Subcutaneous abdominal adipose tissue (tissue), 5 donors: Measurements from ENCODE around the gene PDE11A.

Experiments used
- H3K27ac ChIP-seq: one replicate; pipeline ENCODE4 v1.7.0; 2013; ENCODE audit warnings: low read depth, mild to moderate bottlenecking, inconsistent platforms, low read length, moderate library complexity
- H3K27me3 ChIP-seq, 5 donors: one replicate each; pipeline ENCODE4 v1.7.0; 2013; ENCODE audit warnings: low read length in 5 of 5, inconsistent platforms in 1 of 5; ENCODE audit not compliant: control insufficient read depth in 5 of 5, insufficient read depth in 4 of 5
- H3K36me3 ChIP-seq, 5 donors: one replicate each; pipeline ENCODE4 v1.7.0; 2013; ENCODE audit warnings: low read length in 5 of 5; ENCODE audit not compliant: control insufficient read depth in 5 of 5, insufficient read depth in 5 of 5
- H3K4me1 ChIP-seq, 5 donors: one replicate each; pipeline ENCODE4 v1.7.0; 2013; ENCODE audit warnings: low read length in 5 of 5, mild to moderate bottlenecking in 3 of 5, moderate library complexity in 1 of 5; ENCODE audit not compliant: control insufficient read depth in 5 of 5, insufficient read depth in 5 of 5
- H3K4me3 ChIP-seq, 5 donors: one replicate each; pipeline ENCODE4 v1.7.0; 2013; ENCODE audit warnings: low read length in 5 of 5, low read depth in 1 of 5
- H3K9ac ChIP-seq, 5 donors: one replicate each; pipeline ENCODE4 v1.7.0; 2013; ENCODE audit warnings: low read length in 5 of 5, mild to moderate bottlenecking in 4 of 5, moderate library complexity in 3 of 5
- H3K9me3 ChIP-seq, 5 donors: one replicate each; pipeline ENCODE4 v1.7.0; 2013; ENCODE audit warnings: low read length in 5 of 5; ENCODE audit not compliant: control insufficient read depth in 5 of 5
- donor health status: healthy.
- donor health status: healthy.
- donor health status: healthy.
- donor health status: healthy.
- donor health status: healthy.

PDE11A gene

GRCh38 chr2:177705511-177706173, 366.9 kb downstream of the PDE11A start:
- Histone ChIP-seq H3K4me1 (peaks cover 0 to 9% (median 0%) of the 10 kb centered on the region in 5 donors), H3K36me3 (peaks cover 0 to 7% (median 0%) of the 10 kb centered on the region in 5 donors)

GRCh38 chr2:177703159-177703558, 369.4 kb downstream of the PDE11A start:
- Histone ChIP-seq H3K27ac (no peak overlapping the region), H3K4me3 (no peak overlapping the region), H3K9ac (no peak overlapping the region), H3K4me1 (no peaks in the 10 kb centered on the region), H3K9me3 (no peaks in the 10 kb centered on the region), H3K27me3 (no peaks in the 10 kb centered on the region), H3K36me3 (peaks cover 0 to 7% (median 0%) of the 10 kb centered on the region in 5 donors)

More at GRCh38 chr2:177705511-177706173, 366.9 kb downstream of the PDE11A start:
- no peak overlapping the region for H3K27ac ChIP-seq
- no peak overlapping the region for H3K4me3 ChIP-seq
- H3K9me3 ChIP-seq, result no peaks in the 10 kb centered on the region
- H3K27me3 ChIP-seq, result no peaks in the 10 kb centered on the region
- H3K9ac ChIP-seq, result no peak overlapping the region

- Histone ChIP-seq H3K27ac (no peak overlapping the region), H3K4me3 (no peak overlapping the region), H3K27me3 (no peaks in the 10 kb centered on the region), H3K4me1 (peaks cover 0 to 2% (median 0%) of the 10 kb centered on the region in 5 donors), H3K9me3 (no peaks in the 10 kb centered on the region), H3K9ac (no peak overlapping the region), H3K36me3 (no peaks in the 10 kb centered on the region)
Measured at GRCh38 chr2:177698281-177698680, 374.3 kb downstream of the PDE11A start.

DNA sequence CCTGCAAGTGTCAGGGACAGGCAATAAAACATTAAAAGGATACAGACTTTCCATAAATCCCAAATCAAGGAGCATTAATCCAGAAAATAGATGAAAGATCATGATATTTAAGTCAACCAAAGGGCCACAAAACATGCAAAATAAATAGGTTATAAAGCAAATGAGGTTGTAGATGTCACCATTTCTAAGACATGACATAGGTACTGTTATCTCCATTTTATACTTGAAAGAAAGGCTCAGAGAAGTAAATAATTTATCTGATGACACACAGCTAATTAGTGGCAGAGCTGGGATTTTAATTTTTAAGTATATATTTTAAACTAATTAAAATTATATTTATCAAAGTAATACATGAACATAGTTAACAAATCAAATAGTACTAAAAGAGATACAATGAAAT, 378.2 kb downstream of the PDE11A start:
- Histone ChIP-seq H3K4me1 (peaks cover 0 to 2% (median 0%) of the 10 kb centered on the region in 5 donors), H3K27me3 (no peaks in the 10 kb centered on the region), H3K27ac (no peak overlapping the region), H3K9ac (no peak overlapping the region), H3K36me3 (no peaks in the 10 kb centered on the region), H3K9me3 (no peaks in the 10 kb centered on the region), H3K4me3 (no peak overlapping the region)

- no peaks in the 10 kb centered on the region for H3K27me3 ChIP-seq
Measured at GRCh38 chr2:177693658-177694339, 378.8 kb downstream of the PDE11A start.

GRCh38 chr2:177692783-177693269, 379.8 kb downstream of the PDE11A start:
- Histone ChIP-seq H3K27me3 (no peaks in the 10 kb centered on the region), H3K4me3 (no peak overlapping the region), H3K27ac (no peak overlapping the region), H3K9ac (no peak overlapping the region), H3K4me1 (peaks cover 0 to 2% (median 0%) of the 10 kb centered on the region in 5 donors), H3K36me3 (no peaks in the 10 kb centered on the region), H3K9me3 (no peaks in the 10 kb centered on the region)

More at GRCh38 chr2:177693658-177694339, 378.8 kb downstream of the PDE11A start:
- H3K4me3 ChIP-seq, result no peak overlapping the region
- H3K4me1 ChIP-seq, result peaks cover 0 to 2% (median 0%) of the 10 kb centered on the region in 5 donors
- no peaks in the 10 kb centered on the region for H3K9me3 ChIP-seq
- H3K27ac ChIP-seq, result no peak overlapping the region
- no peak overlapping the region for H3K9ac ChIP-seq
- H3K36me3 ChIP-seq, result no peaks in the 10 kb centered on the region

GRCh38 chr2:177692042-177692782, 380.4 kb downstream of the PDE11A start:
- Histone ChIP-seq H3K9me3 (no peaks in the 10 kb centered on the region), H3K4me3 (no peak overlapping the region), H3K9ac (no peak overlapping the region), H3K27ac (no peak overlapping the region), H3K36me3 (no peaks in the 10 kb centered on the region), H3K27me3 (no peaks in the 10 kb centered on the region), H3K4me1 (peaks cover 0 to 2% (median 0%) of the 10 kb centered on the region in 5 donors)

- Histone ChIP-seq H3K36me3 (no peaks in the 10 kb centered on the region), H3K9ac (no peak overlapping the region), H3K4me3 (no peak overlapping the region), H3K27me3 (no peaks in the 10 kb centered on the region), H3K27ac (no peak overlapping the region), H3K9me3 (no peaks in the 10 kb centered on the region), H3K4me1 (peaks cover 0 to 2% (median 0%) of the 10 kb centered on the region in 5 donors)
Measured at GRCh38 chr2:177691177-177691576, 381.4 kb downstream of the PDE11A start.

DNA sequence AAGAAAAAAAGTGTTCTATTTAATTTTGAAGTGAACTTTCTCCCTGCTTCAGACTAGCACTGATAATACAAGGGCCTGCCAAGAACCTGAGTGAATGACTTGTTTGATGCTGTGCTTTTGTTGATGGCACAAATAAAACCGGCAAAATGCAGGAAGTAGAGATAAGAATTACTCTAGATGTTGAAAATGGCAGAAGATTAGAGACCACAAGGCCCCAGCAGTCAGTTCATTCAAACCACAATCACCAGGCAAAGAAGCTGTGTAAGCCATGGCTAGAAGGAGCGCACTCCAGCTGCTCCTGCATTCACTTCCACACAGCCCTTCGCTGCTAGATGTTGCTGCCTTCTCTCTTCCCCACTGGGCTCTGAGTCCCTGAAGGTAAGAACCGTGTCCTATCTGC, 383.0 kb downstream of the PDE11A start:
- Histone ChIP-seq H3K4me1 (peaks cover 0 to 3% (median 2%) of the 10 kb centered on the region in 5 donors), H3K9me3 (no peaks in the 10 kb centered on the region), H3K27me3 (no peaks in the 10 kb centered on the region), H3K4me3 (no peak overlapping the region), H3K27ac (no peak overlapping the region), H3K9ac (no peak overlapping the region), H3K36me3 (no peaks in the 10 kb centered on the region)

DNA sequence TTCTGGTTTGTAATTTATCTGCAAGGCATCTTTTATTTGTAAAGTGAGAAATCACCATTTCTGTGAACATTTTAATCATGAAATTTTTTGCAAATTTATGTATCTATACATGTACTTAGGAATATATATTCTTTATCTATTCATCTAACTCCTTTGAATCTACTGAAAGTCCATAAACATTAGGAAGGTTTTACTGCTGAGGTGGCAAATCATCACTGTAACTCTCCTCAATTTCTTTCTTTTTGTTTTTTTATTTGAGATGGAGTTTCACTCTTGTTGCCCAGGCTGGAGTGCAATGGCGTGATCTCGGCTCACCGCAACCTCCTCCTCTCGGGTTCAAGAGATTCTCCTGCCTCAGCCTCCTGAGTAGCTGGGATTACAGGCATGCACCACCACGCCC, 383.7 kb downstream of the PDE11A start:
- H3K4me1 ChIP-seq, result peaks cover 0 to 10% (median under 1%) of the 10 kb centered on the region in 5 donors
- no peaks in the 10 kb centered on the region for H3K27me3 ChIP-seq
- H3K4me3 ChIP-seq, result no peak overlapping the region
- H3K27ac ChIP-seq, result no peak overlapping the region
- no peaks in the 10 kb centered on the region for H3K9me3 ChIP-seq
- no peak overlapping the region for H3K9ac ChIP-seq
- H3K36me3 ChIP-seq, result no peaks in the 10 kb centered on the region
